OCI-LY3 (cell line): ENCODE data around the gene ADGRG6.

Source experiments
- H2AFZ ChIP-seq: fragments of 200-600, 300-600 bp; shearing (Covaris generic); 2 replicates; pipeline ENCODE4 v1.6.0; 2014; ENCODE audit warnings: antibody characterized with exemption, low read depth, low read length
- H3K27ac ChIP-seq: fragments of 200-600, 300-600 bp; sonication (generic); 2 replicates; pipeline ENCODE4 v1.5.1; 2014; ENCODE audit warnings: mild to moderate bottlenecking, low read length, moderate library complexity, mixed read lengths
- H3K27me3 ChIP-seq: fragments of 200-600, 300-600 bp; sonication (generic); 2 replicates; pipeline ENCODE4 v1.6.1; 2014; ENCODE audit warnings: low read depth, low read length, mixed read lengths
- H3K36me3 ChIP-seq: fragments of 200-600, 300-600 bp; sonication (generic); replicated peaks from 2 replicates; pipeline ENCODE3; 2014; ENCODE audit warnings: low read depth, low read length, mixed read lengths
- H3K4me1 ChIP-seq: fragments of 300-600, 200-600 bp; sonication (generic); 2 replicates; pipeline ENCODE4 v1.6.1; 2014; ENCODE audit warnings: low read length, mixed read lengths
- H3K4me2 ChIP-seq: fragments of 200-600, 300-600 bp; sonication (generic); 2 replicates; pipeline ENCODE4 v1.6.1; 2014; ENCODE audit warnings: low read length, mixed read lengths
- H3K4me3 ChIP-seq: fragments of 300-600, 200-600 bp; sonication (generic); 2 replicates; pipeline ENCODE4 v1.5.1; 2014; ENCODE audit warnings: antibody characterized with exemption, mild to moderate bottlenecking, low read length, moderate library complexity
- H3K79me2 ChIP-seq: fragments of 300-600, 200-600 bp; shearing (Covaris generic); 2 replicates; pipeline ENCODE4 v1.6.1; 2014; ENCODE audit warnings: mild to moderate bottlenecking, low read length, mixed read lengths
- H3K9ac ChIP-seq: fragments of 300-600, 200-600 bp; shearing (Covaris generic); 2 replicates; pipeline ENCODE4 v1.6.0; 2014; ENCODE audit warnings: mild to moderate bottlenecking, low read length, moderate library complexity
- H3K9me3 ChIP-seq: fragments of 200-600, 300-600 bp; shearing (Covaris generic); 2 replicates; pipeline ENCODE4 v1.6.1; 2014; ENCODE audit warnings: low read length, mixed read lengths; ENCODE audit not compliant: insufficient read depth
- H4K20me1 ChIP-seq: fragments of 200-600, 300-600 bp; sonication (generic); 2 replicates; pipeline ENCODE4 v1.6.1; 2016; ENCODE audit warnings: low read length, mixed read lengths; ENCODE audit not compliant: insufficient read depth
- EZH2phosphoT487 ChIP-seq: fragments of 200-600 bp; shearing (Covaris generic); IDR thresholded peaks from 2 replicates; pipeline ENCODE4 v1.6.1; 2018; ENCODE audit warnings: antibody characterized with exemption, mixed run types, low read depth
- TF ChIP-seq, protein P1 (sequence below): fragments of 200-600, 300-600 bp; sonication (generic); IDR thresholded peaks from 2 replicates; pipeline ENCODE4 v1.5.1; 2014; ENCODE audit warnings: antibody characterized with exemption, low read length, low read depth

ADGRG6 gene

DNA sequence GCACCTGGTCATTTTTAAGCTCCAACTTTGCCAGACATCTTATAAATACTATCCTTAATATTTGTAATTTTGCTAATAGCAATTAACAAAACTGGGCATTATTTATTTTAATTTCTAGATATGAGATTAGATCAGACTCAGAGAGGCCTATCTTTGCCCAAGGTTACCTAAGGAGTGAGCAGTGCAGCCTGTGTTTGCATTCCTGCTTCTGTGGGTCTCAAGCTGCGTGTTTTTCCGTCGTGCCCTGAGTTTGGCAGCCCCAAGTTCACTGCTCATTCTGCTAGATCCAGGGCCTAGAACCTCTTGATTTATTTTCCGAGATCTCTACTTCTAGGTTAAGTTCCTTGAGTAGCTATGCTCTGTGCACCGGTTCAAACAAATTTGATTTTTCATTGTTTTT is 11.0 kb upstream of the ADGRG6 start:
- H4K20me1 ChIP-seq = no peaks in the 10 kb centered on the region
- H3K79me2 ChIP-seq = no peaks in the 10 kb centered on the region
- no peaks in the 10 kb centered on the region for H3K9me3 ChIP-seq
- no peak overlapping the region for H3K4me3 ChIP-seq
- no peak overlapping the region for H3K27ac ChIP-seq
- H3K4me1 ChIP-seq = peaks cover 8% of the 10 kb centered on the region
- no peaks in the 10 kb centered on the region for H3K27me3 ChIP-seq
- H3K36me3 ChIP-seq = no peaks in the 10 kb centered on the region
- no peak overlapping the region for H3K9ac ChIP-seq
- TF ChIP-seq EZH2phosphoT487 = no peak
- TF ChIP-seq, protein P1, sequence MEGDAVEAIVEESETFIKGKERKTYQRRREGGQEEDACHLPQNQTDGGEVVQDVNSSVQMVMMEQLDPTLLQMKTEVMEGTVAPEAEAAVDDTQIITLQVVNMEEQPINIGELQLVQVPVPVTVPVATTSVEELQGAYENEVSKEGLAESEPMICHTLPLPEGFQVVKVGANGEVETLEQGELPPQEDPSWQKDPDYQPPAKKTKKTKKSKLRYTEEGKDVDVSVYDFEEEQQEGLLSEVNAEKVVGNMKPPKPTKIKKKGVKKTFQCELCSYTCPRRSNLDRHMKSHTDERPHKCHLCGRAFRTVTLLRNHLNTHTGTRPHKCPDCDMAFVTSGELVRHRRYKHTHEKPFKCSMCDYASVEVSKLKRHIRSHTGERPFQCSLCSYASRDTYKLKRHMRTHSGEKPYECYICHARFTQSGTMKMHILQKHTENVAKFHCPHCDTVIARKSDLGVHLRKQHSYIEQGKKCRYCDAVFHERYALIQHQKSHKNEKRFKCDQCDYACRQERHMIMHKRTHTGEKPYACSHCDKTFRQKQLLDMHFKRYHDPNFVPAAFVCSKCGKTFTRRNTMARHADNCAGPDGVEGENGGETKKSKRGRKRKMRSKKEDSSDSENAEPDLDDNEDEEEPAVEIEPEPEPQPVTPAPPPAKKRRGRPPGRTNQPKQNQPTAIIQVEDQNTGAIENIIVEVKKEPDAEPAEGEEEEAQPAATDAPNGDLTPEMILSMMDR = no peak
- H2AFZ ChIP-seq = no peak overlapping the region
- H3K4me2 ChIP-seq = no peak overlapping the region

DNA sequence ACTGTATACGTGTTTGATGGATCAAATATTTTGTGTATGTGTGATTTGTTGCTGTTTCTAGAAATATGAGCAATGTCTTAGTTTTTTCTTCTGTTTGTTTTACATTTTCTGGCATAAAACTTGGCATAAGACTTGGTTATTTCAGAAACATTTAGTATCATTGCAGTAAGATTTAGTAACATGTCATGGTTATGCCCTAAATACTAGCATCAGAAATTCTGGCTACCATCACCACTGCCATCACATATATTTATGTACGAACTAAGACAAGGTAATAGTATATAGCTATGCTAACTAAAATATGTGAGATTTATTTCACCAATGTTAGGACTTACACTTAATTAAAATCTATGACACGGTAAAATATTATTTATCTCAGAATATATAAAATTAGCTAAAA is 10.3 kb upstream of the ADGRG6 start:
- no peak overlapping the region for H3K4me3 ChIP-seq
- no peak overlapping the region for H2AFZ ChIP-seq
- H3K27me3 ChIP-seq = no peaks in the 10 kb centered on the region
- H3K4me1 ChIP-seq = peaks cover 8% of the 10 kb centered on the region
- H3K79me2 ChIP-seq = no peaks in the 10 kb centered on the region
- no peaks in the 10 kb centered on the region for H3K36me3 ChIP-seq
- H4K20me1 ChIP-seq = no peaks in the 10 kb centered on the region
- H3K4me2 ChIP-seq = no peak overlapping the region
- TF ChIP-seq EZH2phosphoT487 = no peak
- TF ChIP-seq, protein P1 = no peak
- no peak overlapping the region for H3K9ac ChIP-seq
- no peak overlapping the region for H3K27ac ChIP-seq
- no peaks in the 10 kb centered on the region for H3K9me3 ChIP-seq

- Histone ChIP-seq H3K9me3 (no peaks in the 10 kb centered on the region), H3K9ac (no peak overlapping the region), H3K4me2 (no peak overlapping the region), H2AFZ (no peak overlapping the region), H3K4me3 (no peak overlapping the region), H3K27me3 (no peaks in the 10 kb centered on the region), H3K27ac (no peak overlapping the region), H3K4me1 (peaks cover 8% of the 10 kb centered on the region), H3K79me2 (no peaks in the 10 kb centered on the region), H4K20me1 (no peaks in the 10 kb centered on the region), H3K36me3 (no peaks in the 10 kb centered on the region)
- no peak for TF ChIP-seq EZH2phosphoT487
- TF ChIP-seq, protein P1 = no peak
Measured at GRCh38 chr6:142292166-142292924, 9.5 kb upstream of the ADGRG6 start.

- Histone ChIP-seq H2AFZ (no peak overlapping the region), H3K4me1 (peaks cover 11% of the 10 kb centered on the region), H3K79me2 (no peaks in the 10 kb centered on the region), H3K27me3 (no peaks in the 10 kb centered on the region), H3K27ac (no peak overlapping the region), H3K4me2 (no peak overlapping the region), H3K9me3 (no peaks in the 10 kb centered on the region), H3K36me3 (no peaks in the 10 kb centered on the region), H3K9ac (no peak overlapping the region), H3K4me3 (no peak overlapping the region), H4K20me1 (no peaks in the 10 kb centered on the region)
- no peak for TF ChIP-seq EZH2phosphoT487
- TF ChIP-seq, protein P1 = no peak
Measured at GRCh38 chr6:142293121-142293520, 8.7 kb upstream of the ADGRG6 start.
